ENCODE results near the gene SMYD2.

Gene SMYD2

GRCh38 chr1:214363386-214363785 is 82.4 kb downstream of the SMYD2 start:
- no peak for DNase-seq

DNA sequence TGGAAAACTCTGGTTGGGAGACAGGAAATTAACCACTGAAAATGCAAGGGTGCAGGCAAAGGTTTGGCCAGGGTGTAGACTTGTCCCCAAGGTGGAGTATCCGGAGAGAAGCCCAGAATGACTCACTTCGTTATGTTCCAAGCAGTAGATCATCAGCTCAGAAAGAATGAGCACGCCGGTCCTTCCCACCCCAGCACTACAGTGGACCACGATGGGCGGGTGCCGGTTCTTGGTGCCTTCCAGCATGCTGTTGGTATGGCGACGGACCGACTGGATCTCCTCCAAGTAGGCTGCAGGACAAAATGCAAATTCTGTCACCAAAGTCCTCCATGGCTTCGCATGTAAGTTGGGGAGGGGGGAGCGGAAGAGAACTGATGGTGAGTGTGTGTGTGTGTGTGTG is 83.4 kb downstream of the SMYD2 start:
- no peak for DNase-seq

- no peak for DNase-seq
Measured at GRCh38 chr1:214364786-214365295, 83.9 kb downstream of the SMYD2 start.

- no peak for DNase-seq
Measured at GRCh38 chr1:214367841-214368240, 86.9 kb downstream of the SMYD2 start.

DNA sequence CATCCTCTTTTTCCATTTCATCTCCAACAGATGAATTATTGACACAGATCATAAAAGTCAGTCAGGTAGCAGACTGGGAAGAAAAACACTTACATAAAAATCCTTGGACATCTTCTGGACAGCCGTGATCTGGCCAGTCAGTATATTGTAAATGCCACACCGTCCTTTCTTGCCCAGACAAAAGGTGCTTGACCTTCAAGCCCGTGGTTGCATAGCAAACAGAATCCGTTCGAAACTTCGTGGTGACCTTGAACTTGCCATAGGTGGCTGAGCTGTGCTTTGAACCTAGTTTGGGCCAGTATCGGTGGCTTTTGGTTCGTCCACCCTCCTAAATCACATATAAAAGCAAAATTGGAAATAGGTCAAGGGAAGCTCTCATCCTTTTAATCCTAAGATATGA is 88.4 kb downstream of the SMYD2 start:
- no peak for DNase-seq

GRCh38 chr1:214370615-214371014 is 89.7 kb downstream of the SMYD2 start:
- no peak for DNase-seq

- no peak for DNase-seq
Measured at GRCh38 chr1:214372092-214372491, 91.1 kb downstream of the SMYD2 start.

DNA sequence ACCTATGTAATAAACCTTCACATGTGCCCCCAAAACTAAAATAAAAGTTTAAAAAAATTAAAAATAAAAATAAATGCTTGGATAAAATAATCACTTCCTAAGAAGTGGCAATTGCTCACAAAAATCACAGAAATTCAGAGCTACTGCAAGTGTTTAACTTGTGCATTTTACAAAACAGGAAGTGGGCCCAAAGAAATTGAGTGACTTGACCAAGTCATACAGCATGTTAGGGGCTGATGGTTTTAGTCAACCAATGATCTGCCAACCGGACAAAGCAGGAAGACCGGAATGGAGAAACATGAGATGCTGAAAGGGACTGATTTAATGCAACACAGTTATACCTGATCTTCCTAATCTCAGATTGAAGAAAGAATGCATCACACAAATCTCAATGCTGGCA is 96.5 kb downstream of the SMYD2 start:
- DNase-seq = no peak

- DNase-seq = no peak
Measured at GRCh38 chr1:214377886-214378285, 96.9 kb downstream of the SMYD2 start.

DNA sequence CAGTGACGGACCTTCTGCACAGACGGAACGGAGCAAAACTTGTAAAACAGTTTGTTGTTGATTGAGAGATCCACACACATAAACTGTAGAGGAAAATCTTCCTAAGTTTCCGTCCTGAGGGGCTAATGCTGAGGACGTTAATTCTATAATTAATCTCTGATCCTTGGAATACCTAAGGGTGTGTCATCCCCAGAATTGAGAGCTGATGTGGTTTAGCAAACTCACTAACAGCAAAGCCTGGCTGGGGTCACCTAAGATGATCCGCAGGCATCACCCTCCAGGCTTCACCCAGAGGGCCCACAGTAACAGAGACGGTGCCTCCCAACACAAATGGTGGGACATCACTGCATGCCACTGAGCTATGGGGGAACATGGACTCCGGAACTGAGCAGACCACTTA is 97.5 kb downstream of the SMYD2 start:
- DNase-seq = no peak

GRCh38 chr1:214379236-214379970 is 98.4 kb downstream of the SMYD2 start:
- DNase-seq = no peak

DNA sequence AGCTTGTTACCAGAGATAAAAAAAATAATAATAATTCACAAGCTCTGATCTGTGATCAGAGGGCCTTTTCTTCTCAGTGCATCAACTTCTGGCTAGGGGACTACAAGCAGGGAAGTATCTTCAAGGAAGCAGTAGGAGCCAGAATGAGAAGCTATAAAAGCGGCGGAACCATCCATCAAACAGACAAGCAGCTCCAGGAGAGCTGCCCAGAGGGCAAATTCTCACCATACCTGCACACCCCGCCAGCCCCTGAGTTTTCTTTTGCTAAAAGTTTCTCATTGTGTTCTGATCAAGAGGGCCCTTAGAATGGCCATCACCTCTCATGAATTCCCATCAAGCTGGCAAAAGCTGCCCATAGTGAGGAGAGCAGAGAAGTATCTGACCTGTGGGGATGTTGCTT is 99.4 kb downstream of the SMYD2 start:
- no peak for DNase-seq

- DNase-seq = no peak
Measured at GRCh38 chr1:214380986-214381695, 100.2 kb downstream of the SMYD2 start.

GRCh38 chr1:214383381-214384372 is 102.7 kb downstream of the SMYD2 start:
- DNase-seq = no peak

- no peak for DNase-seq
Measured at GRCh38 chr1:214384373-214385079, 103.6 kb downstream of the SMYD2 start.

- no peak for DNase-seq
Measured at GRCh38 chr1:214385428-214385827, 104.5 kb downstream of the SMYD2 start.

DNA sequence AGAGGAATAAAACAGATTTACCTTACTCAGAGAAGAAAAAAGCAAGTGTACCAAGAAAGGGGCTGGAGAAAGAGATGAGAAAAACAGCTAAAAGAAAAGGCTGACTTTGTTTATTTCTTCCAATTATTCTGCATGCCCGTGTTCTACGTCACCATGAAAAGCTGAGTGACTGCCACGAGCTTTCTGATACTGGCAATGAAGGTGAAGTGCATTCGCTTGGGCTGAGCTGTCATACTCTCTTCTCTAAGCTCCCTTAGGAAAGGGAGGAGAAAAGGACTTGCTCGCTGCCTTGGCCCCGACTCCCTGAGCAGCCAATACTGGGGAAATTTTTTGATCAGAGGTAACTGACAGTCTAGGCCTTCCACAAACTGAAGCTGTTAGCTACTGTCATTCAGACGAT is 105.4 kb downstream of the SMYD2 start:
- no peak for DNase-seq
